ENCODE results near the gene STX3. TPM values are rescaled to one million over a fixed set of nuclear protein-coding genes. Genes with fewer than 3 reads are reported as not detected.

Gene STX3
- total RNA-seq, result 10 to 100 TPM in 3 of 4 donors, 1 to 10 TPM in 1; 8.9 to 36.6 (median 26.3) TPM

GRCh38 chr11:59754859-59755700 lies at the start of gene STX3:
STX3 (plus strand) TSS chr11:59755376; CDS start chr11:59755606, 230 bp downstream.
- peak within 1 kb of the TSS; percentile 56 to 90 for H3K4me3 ChIP-seq
- DNase-seq, result peak; percentile 58 to 69
- H3K27me3 ChIP-seq, result no peaks in the 10 kb centered on the region
- no peaks in the 10 kb centered on the region for H3K4me1 ChIP-seq
- no peaks in the 10 kb centered on the region for H3K36me3 ChIP-seq
- no peaks in the 10 kb centered on the region for H3K9me3 ChIP-seq
- TF ChIP-seq, protein P1, sequence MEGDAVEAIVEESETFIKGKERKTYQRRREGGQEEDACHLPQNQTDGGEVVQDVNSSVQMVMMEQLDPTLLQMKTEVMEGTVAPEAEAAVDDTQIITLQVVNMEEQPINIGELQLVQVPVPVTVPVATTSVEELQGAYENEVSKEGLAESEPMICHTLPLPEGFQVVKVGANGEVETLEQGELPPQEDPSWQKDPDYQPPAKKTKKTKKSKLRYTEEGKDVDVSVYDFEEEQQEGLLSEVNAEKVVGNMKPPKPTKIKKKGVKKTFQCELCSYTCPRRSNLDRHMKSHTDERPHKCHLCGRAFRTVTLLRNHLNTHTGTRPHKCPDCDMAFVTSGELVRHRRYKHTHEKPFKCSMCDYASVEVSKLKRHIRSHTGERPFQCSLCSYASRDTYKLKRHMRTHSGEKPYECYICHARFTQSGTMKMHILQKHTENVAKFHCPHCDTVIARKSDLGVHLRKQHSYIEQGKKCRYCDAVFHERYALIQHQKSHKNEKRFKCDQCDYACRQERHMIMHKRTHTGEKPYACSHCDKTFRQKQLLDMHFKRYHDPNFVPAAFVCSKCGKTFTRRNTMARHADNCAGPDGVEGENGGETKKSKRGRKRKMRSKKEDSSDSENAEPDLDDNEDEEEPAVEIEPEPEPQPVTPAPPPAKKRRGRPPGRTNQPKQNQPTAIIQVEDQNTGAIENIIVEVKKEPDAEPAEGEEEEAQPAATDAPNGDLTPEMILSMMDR (IDR thresholded peaks at IDR 0.05), result no peak
- peak; percentile 13 to 69 for TF ChIP-seq POLR2A (IDR thresholded peaks at IDR 0.05)
- intact Hi-C loops (cut with DNase I; ENCODE audit: low total_unique reads), result loop anchor here (5.0 kb wide), 1 partner anchor 47 kb away; no protein-coding TSS in a partner anchor
- H3K27ac ChIP-seq, result peak within 1 kb of the TSS; percentile 97 to 98

DNA sequence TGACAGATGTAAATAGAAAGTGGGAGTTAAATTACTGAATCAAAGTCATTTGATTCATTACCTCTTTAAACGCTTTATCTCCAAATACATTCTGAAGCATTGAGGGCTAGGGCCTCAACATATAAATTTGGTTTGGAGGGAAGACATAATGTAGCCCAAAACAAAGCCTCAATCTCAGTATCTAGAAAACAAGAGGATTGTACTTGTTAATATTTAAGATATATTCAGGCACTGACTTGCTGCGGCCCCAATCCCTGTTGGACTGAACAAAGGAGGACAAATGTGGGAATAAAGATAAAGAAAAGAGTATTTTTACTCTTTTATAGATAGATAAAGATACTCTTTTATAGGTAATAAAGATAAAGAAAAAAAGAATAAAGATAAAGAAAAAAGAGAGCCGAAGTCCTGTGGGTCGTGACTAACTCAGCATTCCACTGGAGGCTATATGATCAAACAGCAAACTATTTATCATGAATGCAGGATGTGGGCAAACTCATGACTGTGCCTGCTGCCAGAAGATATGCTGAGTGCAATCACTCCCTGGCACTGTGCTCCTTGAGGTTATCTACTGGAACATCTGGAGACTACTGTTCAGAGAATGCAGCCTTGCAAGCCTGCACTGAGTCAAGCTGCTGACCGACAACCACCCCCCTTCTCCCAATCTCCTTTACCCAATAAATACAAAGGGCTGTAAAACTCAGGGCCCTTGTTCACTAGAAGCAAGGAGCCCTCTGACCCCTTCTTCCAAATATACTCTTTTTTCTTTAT lies 48.5 kb upstream of the STX3 start:
- DNase-seq, result no peak

DNA sequence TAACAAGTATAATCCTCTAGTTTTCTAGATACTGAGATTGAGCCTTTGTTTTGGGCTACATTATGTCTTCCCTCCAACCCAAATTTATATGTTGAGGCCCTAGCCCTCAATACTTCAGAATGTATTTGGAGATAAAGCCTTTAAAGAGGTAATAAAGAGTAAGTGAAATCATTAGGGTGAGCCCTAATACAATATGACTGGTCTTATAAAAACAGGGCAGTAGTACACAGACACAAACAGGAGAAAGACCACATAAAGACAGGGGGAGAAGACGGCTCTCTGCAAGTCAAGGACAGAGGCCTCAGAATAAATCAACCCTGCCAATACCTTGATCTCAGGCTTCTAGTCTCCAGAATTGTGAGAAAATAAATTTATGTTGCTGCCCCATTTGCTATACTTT lies 47.8 kb upstream of the STX3 start:
- TF ChIP-seq, protein P1 (IDR thresholded peaks at IDR 0.05), result no peak
- TF ChIP-seq POLR2A (IDR thresholded peaks at IDR 0.05), result no peak
- Histone ChIP-seq H3K27me3 (no peaks in the 10 kb centered on the region), H3K4me1 (no peaks in the 10 kb centered on the region), H3K27ac (no peak overlapping the region), H3K36me3 (no peaks in the 10 kb centered on the region), H3K4me3 (no peak overlapping the region), H3K9me3 (no peaks in the 10 kb centered on the region)
- no peak for DNase-seq
- intact Hi-C loops (cut with DNase I; ENCODE audit: low total_unique reads), result no loop called here

More for the DNA sequence above, 48.5 kb upstream of the STX3 start:
- Histone ChIP-seq H3K36me3 (no peaks in the 10 kb centered on the region), H3K4me1 (no peaks in the 10 kb centered on the region), H3K27ac (no peak overlapping the region), H3K9me3 (no peaks in the 10 kb centered on the region), H3K27me3 (no peaks in the 10 kb centered on the region), H3K4me3 (no peak overlapping the region)
- TF ChIP-seq, protein P1 (IDR thresholded peaks at IDR 0.05), result no peak
- TF ChIP-seq POLR2A (IDR thresholded peaks at IDR 0.05), result no peak
- intact Hi-C loops (cut with DNase I; ENCODE audit: low total_unique reads), result no loop called here

GRCh38 chr11:59708537-59708936 lies 46.6 kb upstream of the STX3 start:
- intact Hi-C loops (cut with DNase I; ENCODE audit: low total_unique reads), result no loop called here
- no peak for TF ChIP-seq POLR2A (IDR thresholded peaks at IDR 0.05)
- TF ChIP-seq, protein P1 (IDR thresholded peaks at IDR 0.05), result no peak
- H3K27ac ChIP-seq, result no peak overlapping the region
- no peak for DNase-seq
- no peaks in the 10 kb centered on the region for H3K9me3 ChIP-seq
- no peaks in the 10 kb centered on the region for H3K4me1 ChIP-seq
- H3K27me3 ChIP-seq, result no peaks in the 10 kb centered on the region
- H3K36me3 ChIP-seq, result no peaks in the 10 kb centered on the region
- H3K4me3 ChIP-seq, result no peak overlapping the region
